GM18502 (cell line): Measurements from ENCODE around the gene TMCO4.
"Not testable (repeated sequence)": the region's sequence is repeated elsewhere in the genome, so short reads cannot be mapped to it uniquely, and the experiment has no call there.

Source experiments
- ATAC-seq: cut with Tn5 transposase; IDR thresholded peaks from one replicate; pipeline ENCODE4 v1.9.1; 2021; ENCODE audit warnings: mild to moderate bottlenecking; ENCODE audit not compliant: unreplicated experiment, poor library complexity

Gene TMCO4

DNA sequence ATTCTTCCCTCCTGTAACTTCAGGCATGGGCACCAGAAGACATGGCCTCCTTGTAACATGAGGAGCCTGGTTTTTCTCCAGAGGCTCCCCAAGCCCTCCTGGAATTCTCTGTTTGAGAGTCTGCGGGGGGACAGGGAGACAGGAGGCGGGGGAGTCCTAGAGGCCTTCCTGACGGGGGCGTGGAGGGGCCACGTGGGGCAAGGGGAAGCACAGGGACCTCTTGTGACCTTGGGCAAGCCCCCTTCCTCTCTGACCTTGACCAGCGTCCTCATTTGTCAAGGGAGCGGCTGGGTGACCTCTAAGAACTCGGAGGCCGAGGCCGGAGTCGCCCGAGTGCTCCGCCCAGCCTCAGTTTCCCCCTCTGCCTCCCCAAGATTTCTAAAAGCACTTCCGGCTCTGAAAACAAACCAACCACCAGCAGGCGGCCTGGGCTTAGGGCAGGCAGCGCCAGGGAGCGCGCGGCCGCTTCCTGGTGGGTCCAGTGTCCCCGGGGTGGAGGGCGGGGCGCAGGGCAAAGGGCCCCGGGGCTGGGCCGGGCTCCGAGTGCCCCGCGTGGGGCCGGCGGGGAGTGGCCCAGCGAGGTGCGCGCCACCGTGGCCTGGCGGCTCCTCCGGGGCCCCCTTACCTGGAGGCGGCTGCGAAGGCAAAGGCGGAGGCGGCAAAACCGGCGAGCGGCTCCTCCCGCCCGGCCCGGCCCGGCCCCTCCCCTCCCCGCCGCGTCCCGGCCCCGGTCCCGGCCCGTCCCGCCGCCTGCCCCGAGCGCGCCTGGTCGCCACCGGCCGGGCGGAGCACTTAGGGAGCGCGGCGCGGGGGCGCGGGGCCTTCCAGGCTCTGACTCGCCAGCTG lies at the start of gene TMCO4:
TMCO4 (minus strand) TSS at position 687 of the 846 bp plus-strand sequence. CDS start 19,158 bp downstream, outside the sequence.
- ATAC-seq = peak; percentile 81

GRCh38 chr1:19849307-19849706 lies 49.6 kb upstream of the TMCO4 start:
- not testable (repeated sequence) for ATAC-seq

- not testable (repeated sequence) for ATAC-seq
Observed at GRCh38 chr1:19847334-19847733, 47.6 kb upstream of the TMCO4 start.

- ATAC-seq = no peak
Observed at GRCh38 chr1:19846338-19846737, 46.6 kb upstream of the TMCO4 start.

- no peak for ATAC-seq
Observed at GRCh38 chr1:19845555-19845954, 45.8 kb upstream of the TMCO4 start.

DNA sequence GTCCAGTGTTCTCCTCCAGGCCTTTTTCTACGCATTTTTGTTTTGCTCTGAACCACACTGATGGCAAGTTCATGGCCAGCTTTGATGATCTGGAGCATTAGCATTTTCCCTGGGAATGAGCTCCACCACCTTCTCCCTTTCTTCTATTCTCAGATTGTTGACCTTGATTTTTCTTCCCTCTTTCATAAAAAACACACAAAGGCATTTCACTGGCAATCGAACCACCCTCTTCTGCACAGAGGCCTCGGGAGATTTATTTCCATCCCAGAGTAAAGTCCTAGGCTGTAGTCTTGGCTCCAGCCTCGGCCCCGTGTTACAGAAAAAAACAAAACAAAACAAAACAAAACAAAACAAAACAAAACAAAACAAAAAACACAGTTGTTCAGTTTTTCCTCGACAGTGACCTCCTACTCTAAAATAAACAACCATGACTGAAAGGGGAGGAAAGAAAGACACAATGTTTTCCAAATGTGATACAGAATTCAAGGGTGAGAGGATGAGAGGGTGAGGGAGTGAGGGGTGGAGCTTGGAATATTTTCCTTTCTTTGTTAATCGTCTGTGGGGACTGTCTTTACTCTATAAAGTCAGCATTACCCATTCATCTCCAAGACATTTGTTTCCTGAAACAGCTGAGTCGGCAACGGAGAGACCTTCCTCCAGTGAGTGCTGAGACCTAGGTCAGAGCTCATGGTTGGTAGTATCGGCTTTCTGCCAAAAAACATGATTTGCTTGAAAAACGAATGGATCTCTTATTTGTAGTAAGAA lies 45.2 kb upstream of the TMCO4 start:
- no peak for ATAC-seq

DNA sequence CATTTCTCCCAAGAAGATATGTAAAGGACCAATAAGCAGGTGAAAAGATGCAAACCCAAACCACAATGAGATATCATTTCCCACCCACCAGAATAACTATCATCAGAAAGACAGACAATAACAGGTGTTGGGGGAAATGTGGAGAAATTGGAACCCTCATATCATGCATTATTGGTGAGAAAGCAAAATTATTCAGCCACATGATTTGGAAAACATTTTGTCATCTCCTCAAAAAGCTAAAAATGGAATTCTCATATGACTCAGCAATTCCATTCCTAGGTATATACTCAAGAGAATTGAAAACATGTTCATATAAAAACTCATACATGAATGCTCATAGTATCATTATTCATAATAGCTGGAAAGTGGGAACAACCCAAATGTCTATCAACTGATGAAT lies 40.5 kb upstream of the TMCO4 start:
- no peak for ATAC-seq

DNA sequence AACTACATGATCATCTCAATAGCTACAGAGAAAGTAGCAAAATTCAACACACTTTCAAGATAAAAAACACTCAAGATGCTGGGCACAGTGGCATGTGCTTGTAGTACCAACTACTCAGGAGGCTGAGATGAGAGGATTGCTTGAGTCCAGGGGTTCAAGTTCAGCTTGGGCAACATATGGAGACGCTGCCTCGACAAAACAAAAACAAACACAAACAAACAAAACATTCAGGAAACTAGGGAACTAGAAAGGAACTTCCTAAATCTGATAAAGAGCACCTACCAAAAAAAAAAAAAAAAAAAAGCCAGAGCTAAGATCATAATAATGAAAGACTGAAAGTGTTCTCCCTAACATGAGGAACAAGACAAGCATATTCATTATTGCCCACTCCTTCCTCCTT lies 38.1 kb upstream of the TMCO4 start:
- no peak for ATAC-seq

DNA sequence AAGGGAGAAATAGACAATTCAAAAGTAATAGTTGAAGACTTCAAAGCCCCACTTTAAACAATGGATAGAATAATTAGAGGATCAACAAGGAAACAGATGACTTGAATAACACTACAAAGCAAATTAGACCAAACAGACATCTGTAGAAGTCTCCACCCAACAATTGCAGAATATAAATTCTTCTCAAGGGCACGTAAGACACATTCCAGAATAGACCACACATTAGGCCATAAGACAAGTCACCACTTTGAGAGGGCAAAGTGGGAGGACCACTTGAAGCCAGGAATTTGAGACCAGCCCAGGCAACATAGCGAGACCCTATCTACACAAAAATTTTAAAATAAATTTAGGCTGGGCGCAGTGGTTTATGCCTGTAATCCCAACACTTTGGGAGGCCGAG lies 35.9 kb upstream of the TMCO4 start:
- ATAC-seq = no peak

DNA sequence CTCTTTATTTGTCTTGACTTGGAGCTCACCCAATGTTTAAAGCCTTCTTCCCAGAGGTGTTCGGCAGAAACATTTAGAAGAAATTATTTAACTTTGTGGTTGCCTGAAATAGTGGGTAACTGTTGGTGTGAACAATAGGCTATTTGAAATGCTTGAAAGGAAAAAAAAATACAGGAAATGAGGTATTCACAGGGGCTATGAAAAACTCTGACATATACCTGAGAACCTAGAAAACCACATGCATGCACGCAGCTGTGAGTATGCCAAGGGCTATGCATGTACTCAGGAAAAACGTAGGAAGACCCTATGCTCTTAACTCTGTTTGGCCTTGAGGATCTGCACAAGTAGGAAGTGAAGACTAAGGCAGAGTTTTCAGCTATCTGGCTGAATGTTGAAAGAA lies 31.7 kb upstream of the TMCO4 start:
- no peak for ATAC-seq

DNA sequence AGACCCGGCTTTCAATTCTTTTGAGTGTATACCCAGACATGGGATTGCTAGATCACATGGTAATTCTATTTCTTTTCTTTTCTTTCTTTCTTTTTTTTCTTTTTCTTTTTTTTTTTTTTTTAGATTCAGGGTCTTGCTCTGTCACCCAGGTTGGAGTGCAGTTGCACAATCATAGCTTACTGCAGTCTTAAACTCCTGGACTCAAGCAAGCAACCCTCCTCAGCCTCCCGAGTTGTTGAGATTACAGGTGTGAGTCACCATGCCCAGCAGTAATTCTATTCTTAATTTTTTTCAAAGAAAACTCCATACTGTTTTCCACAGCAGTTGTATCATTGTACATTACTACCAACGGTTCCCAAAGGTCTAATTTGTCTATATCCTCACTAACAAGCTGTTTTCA lies 28.8 kb upstream of the TMCO4 start:
- no peak for ATAC-seq

GRCh38 chr1:19825298-19825697 lies 25.6 kb upstream of the TMCO4 start:
- ATAC-seq = no peak

DNA sequence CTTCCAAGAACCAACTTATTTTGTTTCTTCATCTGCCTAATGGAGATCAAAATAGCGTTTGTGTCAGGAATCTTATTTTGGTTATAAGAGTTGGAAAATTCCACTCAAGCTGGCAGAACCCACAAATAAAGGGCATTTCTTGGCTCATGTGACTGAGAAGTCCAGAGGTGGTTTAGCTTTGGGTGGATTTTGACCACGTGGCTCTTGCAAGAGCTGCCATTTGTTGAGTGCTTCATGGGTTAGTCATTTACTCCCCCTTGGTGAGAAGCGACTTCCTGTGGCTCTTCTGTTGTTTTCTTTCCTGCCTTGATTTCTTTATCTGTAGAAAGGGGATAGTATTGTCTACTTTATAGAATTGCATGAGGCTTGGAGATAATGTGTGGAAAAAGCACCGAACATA lies 24.8 kb upstream of the TMCO4 start:
- ATAC-seq = no peak

DNA sequence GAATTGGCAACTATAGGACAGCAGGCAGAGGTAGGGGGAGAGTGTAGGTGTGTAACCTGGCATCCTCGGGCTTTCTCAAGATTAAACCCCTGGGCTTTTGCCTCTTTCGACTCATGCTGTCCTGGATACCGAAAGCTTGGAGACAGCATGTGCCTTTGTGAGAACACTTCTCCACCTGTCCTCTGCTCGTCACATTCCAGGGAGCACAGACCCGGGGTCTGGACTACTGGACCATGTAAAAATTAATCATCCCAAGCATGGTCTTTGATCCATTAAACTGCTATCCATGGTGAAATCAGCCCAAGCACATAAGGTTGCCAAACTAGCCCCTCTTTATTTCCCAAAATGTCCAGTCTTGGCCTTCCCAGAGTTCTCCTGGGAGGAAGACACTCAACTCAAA lies 24.3 kb upstream of the TMCO4 start:
- ATAC-seq = no peak

GRCh38 chr1:19819701-19820100 lies 20.0 kb upstream of the TMCO4 start:
- ATAC-seq = no peak

DNA sequence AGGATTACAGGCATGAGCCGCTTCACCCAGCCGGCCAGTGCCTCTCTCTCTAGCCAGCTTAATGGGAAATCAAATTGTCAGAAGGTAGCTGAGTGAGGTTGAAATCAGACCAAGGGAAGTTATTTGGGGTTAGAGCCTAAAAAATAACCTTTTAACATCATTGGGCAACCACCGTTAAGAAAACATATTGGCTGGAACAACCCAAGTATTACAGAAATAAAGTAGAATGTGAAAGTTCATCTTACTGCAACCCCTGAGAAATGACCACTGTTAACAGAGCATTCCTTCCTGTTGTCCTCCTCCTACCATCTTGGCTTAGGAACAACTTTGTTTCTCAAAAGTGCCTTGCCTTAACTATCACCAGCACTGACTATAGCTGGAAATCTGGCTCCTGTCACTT lies 18.6 kb upstream of the TMCO4 start:
- ATAC-seq = no peak

DNA sequence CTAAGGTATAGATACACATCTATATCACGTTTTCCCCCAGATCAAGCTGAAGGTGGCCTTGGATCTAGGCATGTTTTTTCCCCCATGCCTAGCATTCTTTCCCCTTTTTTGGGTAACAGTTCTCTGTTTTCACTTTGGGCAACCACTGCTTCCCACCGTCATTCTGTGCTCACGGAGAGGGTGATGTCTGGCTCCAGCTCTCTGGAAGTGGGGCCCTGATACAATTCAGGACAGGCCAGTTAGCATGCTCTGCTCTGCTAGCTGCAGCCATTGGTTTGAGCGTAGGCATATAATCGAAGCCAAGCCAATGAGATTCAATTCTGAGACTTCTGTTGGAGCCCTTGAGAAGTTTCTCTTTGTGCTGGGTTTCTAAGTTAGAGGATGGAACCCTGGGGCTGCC lies 17.4 kb upstream of the TMCO4 start:
- ATAC-seq = no peak

DNA sequence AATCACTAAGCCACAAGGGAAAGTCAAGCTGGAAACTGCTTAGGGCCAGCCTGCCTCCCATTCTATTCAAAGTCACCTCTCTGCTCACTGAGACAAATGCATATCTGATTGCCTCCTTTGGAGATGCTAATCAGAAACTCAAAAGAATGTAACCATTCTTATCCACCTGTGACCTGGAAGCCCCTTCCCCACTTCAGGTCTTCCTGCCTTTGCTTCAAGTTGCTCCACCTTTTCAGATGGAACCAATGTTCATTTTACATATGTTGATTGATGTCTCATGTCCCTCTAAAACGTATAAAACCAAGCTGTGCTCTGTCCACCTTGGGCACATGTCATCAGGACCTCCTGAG lies 17.0 kb upstream of the TMCO4 start:
- ATAC-seq = not testable (repeated sequence)

DNA sequence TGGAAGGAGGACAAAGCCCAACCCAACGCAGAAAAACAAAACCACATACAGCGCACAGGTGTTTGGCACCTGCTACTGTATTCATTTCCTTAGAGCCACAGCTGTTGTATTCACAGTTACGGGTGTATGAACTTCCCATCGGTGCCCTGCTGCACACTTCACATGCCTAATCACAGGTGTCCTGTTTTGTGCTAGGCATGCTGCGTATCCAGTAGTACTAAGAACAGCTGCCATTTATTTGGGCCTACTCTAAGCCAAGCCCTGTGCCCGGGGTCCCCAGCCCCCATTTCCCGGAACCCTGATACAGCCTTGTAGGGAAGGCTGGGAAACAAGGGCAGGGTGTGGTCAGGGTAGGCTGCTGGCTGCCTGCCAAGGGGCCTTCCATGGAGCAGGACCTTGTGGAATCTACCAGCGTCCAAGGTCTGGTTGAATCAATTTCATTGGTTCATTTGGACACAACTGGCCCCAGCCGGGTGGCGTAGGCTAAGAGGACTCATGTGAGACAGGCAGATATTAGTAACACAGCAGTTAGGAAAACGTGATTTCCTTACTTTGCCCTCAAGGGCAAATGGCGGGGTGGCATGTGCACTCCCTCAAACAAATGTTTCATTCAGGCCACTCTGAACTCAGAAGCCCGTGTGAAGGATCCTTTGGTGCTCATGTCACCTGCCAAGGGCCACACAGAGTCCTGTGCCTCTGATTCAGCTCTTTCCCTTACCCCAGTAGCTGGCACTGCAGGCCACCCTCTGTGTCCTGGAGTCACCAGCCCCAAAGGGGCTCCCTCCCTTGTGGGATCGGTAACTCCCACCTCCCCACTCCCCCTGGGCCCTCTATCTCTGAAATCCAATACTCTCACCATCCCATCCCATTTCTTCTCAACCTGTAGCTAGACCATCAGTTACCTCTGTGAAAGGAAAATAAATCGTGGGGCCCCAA lies 16.4 kb upstream of the TMCO4 start:
- no peak for ATAC-seq

DNA sequence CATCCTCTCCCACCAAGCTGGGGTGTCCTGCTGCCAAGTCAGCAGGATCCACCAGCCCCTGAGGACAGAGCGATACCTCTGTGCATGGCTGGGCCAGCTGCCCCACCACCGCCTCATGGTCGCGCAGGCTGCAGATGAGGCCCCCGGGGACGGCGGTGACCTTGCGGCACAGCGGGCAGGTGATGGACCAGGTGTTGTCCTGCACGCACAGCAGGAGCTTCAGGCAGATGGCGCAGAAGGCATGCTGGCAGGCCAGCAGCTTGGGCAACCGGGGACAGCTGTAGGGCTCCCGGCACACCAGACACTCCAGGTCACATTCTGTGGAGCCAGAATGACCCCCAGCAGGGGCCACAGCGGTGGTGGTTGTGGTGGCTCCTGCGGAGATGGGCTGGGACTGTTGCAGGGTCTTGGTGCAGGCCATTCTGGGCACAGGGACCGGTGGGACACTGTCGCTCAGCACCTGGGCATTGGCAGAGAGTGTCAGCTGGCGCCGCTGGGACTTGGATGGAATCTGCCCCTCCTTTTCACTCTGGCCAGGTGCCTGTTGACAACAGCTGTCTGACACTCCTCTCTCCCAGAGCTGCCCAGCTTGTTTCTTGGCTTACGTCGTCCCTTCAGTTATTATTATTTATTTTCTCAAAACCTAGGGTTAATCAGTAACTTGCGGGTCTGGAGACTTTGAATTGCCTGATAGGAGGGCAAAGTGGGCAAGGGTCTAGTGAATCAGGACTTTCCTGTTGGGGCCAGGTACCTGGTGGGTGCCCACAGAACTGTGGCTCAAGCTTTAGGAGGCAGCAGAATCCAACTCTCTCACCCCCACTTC lies 15.2 kb upstream of the TMCO4 start, which contains the start of gene RNF186:
RNF186 (minus strand) TSS at position 603 of the 823 bp plus-strand sequence; CDS start at position 421, 182 bp downstream.
- ATAC-seq = no peak
